ENCODE measurements around the gene SLC36A2. TPM values are rescaled to one million over a fixed set of nuclear protein-coding genes. Genes with fewer than 3 reads are reported as not detected.

The SLC36A2 gene
- total RNA-seq, 1 donor from 2014 or later: 0.16 TPM

- intact Hi-C loops (cut with micrococcal nuclease): no loop called here
- H3K4me1 ChIP-seq: peaks cover 9% of the 10 kb centered on the region
- peak; percentile 31 for TF ChIP-seq CTCF (IDR thresholded peaks at IDR 0.05; ENCODE audit: borderline replicate concordance)
- H3K9me3 ChIP-seq (replicated peaks): no peaks in the 10 kb centered on the region
- H3K36me3 ChIP-seq: no peaks in the 10 kb centered on the region
- DNase-seq: peak; percentile 31
- H3K4me3 ChIP-seq: no peak overlapping the region
- H3K27ac ChIP-seq (replicated peaks): no peak overlapping the region
- peaks cover 2% of the 10 kb centered on the region for H3K27me3 ChIP-seq (ENCODE audit: low read depth)
Measured at GRCh38 chr5:151318850-151319732, 28.3 kb downstream of the SLC36A2 start.

GRCh38 chr5:151317871-151318270 lies 29.5 kb downstream of the SLC36A2 start:
- peaks cover 9% of the 10 kb centered on the region for H3K4me1 ChIP-seq
- intact Hi-C loops (cut with micrococcal nuclease): no loop called here
- no peak for TF ChIP-seq CTCF (IDR thresholded peaks at IDR 0.05; ENCODE audit: borderline replicate concordance)
- no peak for DNase-seq
- H3K9me3 ChIP-seq (replicated peaks): no peaks in the 10 kb centered on the region
- no peaks in the 10 kb centered on the region for H3K27me3 ChIP-seq (ENCODE audit: low read depth)
- H3K27ac ChIP-seq (replicated peaks): no peak overlapping the region
- H3K36me3 ChIP-seq: no peaks in the 10 kb centered on the region
- no peak overlapping the region for H3K4me3 ChIP-seq

- Histone ChIP-seq H3K36me3 (no peaks in the 10 kb centered on the region), H3K27me3 (ENCODE audit: low read depth) (no peaks in the 10 kb centered on the region), H3K9me3 (replicated peaks) (peaks cover 4% of the 10 kb centered on the region), H3K4me3 (no peak overlapping the region), H3K27ac (replicated peaks) (no peak overlapping the region), H3K4me1 (peaks cover 9% of the 10 kb centered on the region)
- intact Hi-C loops (cut with micrococcal nuclease): no loop called here
- TF ChIP-seq CTCF (IDR thresholded peaks at IDR 0.05; ENCODE audit: borderline replicate concordance): peak; percentile 90
- peak; percentile 77 for DNase-seq
Measured at GRCh38 chr5:151315998-151316597, 31.3 kb downstream of the SLC36A2 start.

- H3K4me1 ChIP-seq: no peaks in the 10 kb centered on the region
- intact Hi-C loops (cut with micrococcal nuclease): no loop called here
Measured at GRCh38 chr5:151313357-151313756, 34.0 kb downstream of the SLC36A2 start.

More at GRCh38 chr5:151313357-151313756, 34.0 kb downstream of the SLC36A2 start:
- no peak for DNase-seq
- Histone ChIP-seq H3K9me3 (replicated peaks) (peaks cover 13% of the 10 kb centered on the region), H3K27ac (replicated peaks) (no peak overlapping the region), H3K36me3 (no peaks in the 10 kb centered on the region), H3K4me3 (no peak overlapping the region), H3K27me3 (ENCODE audit: low read depth) (no peaks in the 10 kb centered on the region)
- no peak for TF ChIP-seq CTCF (IDR thresholded peaks at IDR 0.05; ENCODE audit: borderline replicate concordance)

All from left ventricle myocardium inferior (tissue), 1 donor.